ENCODE results near the gene ADSS1.

DNA sequence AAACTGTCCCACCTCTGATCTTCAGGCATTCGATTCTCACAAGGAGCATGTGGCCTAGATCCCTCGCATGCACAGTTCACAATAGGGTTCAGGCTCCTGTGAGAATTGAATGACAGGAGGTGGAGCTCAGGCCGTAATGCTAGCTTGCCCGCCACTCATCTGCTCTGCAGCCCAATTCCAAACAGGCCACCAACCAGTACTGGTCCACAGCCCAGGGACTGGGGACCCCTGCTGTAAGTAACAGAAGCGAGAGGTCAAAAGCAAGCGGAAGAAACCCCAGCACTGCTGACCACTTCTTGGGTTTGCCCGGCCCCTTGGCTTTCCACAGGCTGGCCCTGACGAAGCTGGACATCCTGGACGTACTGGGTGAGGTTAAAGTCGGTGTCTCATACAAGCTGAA lies 20.5 kb downstream of the ADSS1 start:
- TF ChIP-seq, protein P1, sequence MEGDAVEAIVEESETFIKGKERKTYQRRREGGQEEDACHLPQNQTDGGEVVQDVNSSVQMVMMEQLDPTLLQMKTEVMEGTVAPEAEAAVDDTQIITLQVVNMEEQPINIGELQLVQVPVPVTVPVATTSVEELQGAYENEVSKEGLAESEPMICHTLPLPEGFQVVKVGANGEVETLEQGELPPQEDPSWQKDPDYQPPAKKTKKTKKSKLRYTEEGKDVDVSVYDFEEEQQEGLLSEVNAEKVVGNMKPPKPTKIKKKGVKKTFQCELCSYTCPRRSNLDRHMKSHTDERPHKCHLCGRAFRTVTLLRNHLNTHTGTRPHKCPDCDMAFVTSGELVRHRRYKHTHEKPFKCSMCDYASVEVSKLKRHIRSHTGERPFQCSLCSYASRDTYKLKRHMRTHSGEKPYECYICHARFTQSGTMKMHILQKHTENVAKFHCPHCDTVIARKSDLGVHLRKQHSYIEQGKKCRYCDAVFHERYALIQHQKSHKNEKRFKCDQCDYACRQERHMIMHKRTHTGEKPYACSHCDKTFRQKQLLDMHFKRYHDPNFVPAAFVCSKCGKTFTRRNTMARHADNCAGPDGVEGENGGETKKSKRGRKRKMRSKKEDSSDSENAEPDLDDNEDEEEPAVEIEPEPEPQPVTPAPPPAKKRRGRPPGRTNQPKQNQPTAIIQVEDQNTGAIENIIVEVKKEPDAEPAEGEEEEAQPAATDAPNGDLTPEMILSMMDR (IDR thresholded peaks at IDR 0.05) = no peak
- TF ChIP-seq POLR2A (IDR thresholded peaks at IDR 0.05) = no peak
- TF ChIP-seq EP300 (IDR thresholded peaks at IDR 0.05) = no peak
